ENCODE results near the gene PROCA1.
"Not testable (repeated sequence)": the region's sequence is repeated elsewhere in the genome, so short reads cannot be mapped to it uniquely, and the experiment has no call there.

PROCA1 gene

GRCh38 chr17:28744104-28744971, 32.6 kb upstream of the PROCA1 start:
- no peak for DNase-seq

- peak; percentile 61 for DNase-seq
Observed at GRCh38 chr17:28743243-28744103, 31.8 kb upstream of the PROCA1 start, which contains the start of gene TRAF4. TRAF4 (plus strand) TSS chr17:28744011; CDS start chr17:28744113, 102 bp downstream.

- no peak for DNase-seq
Observed at GRCh38 chr17:28741358-28742349, 30.0 kb upstream of the PROCA1 start.

GRCh38 chr17:28740406-28741357, 29.0 kb upstream of the PROCA1 start:
- DNase-seq = no peak

- no peak for DNase-seq
Observed at GRCh38 chr17:28738680-28739384, 27.1 kb upstream of the PROCA1 start.

GRCh38 chr17:28737770-28738679, 26.3 kb upstream of the PROCA1 start:
- no peak for DNase-seq

- DNase-seq = no peak
Observed at GRCh38 chr17:28737316-28737715, 25.6 kb upstream of the PROCA1 start.

GRCh38 chr17:28735913-28736769, 24.5 kb upstream of the PROCA1 start:
- not testable (repeated sequence) for DNase-seq

- no peak for DNase-seq
Observed at GRCh38 chr17:28735242-28735722, 23.6 kb upstream of the PROCA1 start.

- DNase-seq = no peak
Observed at GRCh38 chr17:28734712-28735241, 23.1 kb upstream of the PROCA1 start.

GRCh38 chr17:28733346-28733745, 21.7 kb upstream of the PROCA1 start:
- DNase-seq = no peak

- no peak for DNase-seq
Observed at GRCh38 chr17:28729950-28730330, 18.3 kb upstream of the PROCA1 start.

GRCh38 chr17:28728364-28729200, 16.9 kb upstream of the PROCA1 start, which contains the start of gene NEK8:
NEK8 (plus strand) TSS chr17:28728788; CDS start chr17:28728814, 26 bp downstream.
- peak; percentile 88 for DNase-seq

GRCh38 chr17:28726627-28727491, 15.2 kb upstream of the PROCA1 start:
- peak; percentile 90 for DNase-seq

GRCh38 chr17:28726226-28726626, 14.5 kb upstream of the PROCA1 start, which contains the start of gene TLCD1:
TLCD1 (minus strand) TSS chr17:28726233; CDS start chr17:28726097, 136 bp downstream.
- peak; percentile 57 for DNase-seq

Measured in NCI-H1694 treated with DMSO at 0.1 percent for 48 hours (cell line).